HCT116 (cell line): Measurements from ENCODE around the gene RFXANK. TPM values are rescaled to one million over a fixed set of nuclear protein-coding genes. Genes with fewer than 3 reads are reported as not detected.
A peak's percentile ranks its signal among the peaks of the same experiment; 100 is the strongest.

Source experiments
- ATAC-seq: fragments of 200-7000 bp; cut with Tn5 transposase; 2 replicates; pipeline ENCODE4 v1.9.1; 2020; ENCODE audit warnings: mild to moderate bottlenecking, moderate library complexity
- BruUV-seq: library from RNA; stranded (reverse); fragments of 400-500 nt; replicated peaks from 2 replicates; lab custom pipeline; 2021; lab: Mats Ljungman, UMichigan
- CTCF ChIA-PET: fragments of 300-600 bp; sonication (Branson Sonifier 250); formaldehyde crosslinking; loops from one replicate; lab custom pipeline; 2021; ENCODE audit warnings: antibody characterized with exemption; lab: Charles Lee
- POLR2A ChIA-PET: fragments of 300-600, 350-600 bp; sonication (Branson Sonifier 250); formaldehyde crosslinking; loops from one replicate; lab custom pipeline; 2021; ENCODE audit warnings: antibody characterized with exemption; lab: Charles Lee
- RAD21 ChIA-PET, 2 experiments: fragments of 300-600 bp; sonication (Branson Sonifier 250); formaldehyde crosslinking; loops; one replicate each; lab custom pipeline; 2023; ENCODE audit warnings: low total read pairs in 2 of 2; ENCODE audit not compliant: uncharacterized antibody in 2 of 2, unreplicated experiment in 2 of 2, low non-redundant PET in 1 of 2; lab: Charles Lee
- DNase-seq: peaks from one replicate; pipeline ENCODE4 v3.0.0-alpha.2; 2010; ENCODE audit warnings: low read depth, low spot score
- H2AFZ ChIP-seq: fragments of 200-600 bp; shearing (Covaris generic), sonication (generic); 2 replicates; pipeline ENCODE4 v1.6.1; 2017; ENCODE audit warnings: low read depth, mixed run types, mixed read lengths, antibody characterized with exemption, low read length; ENCODE audit not compliant: poor library complexity, severe bottlenecking
- H3K27ac ChIP-seq: 2 replicates; pipeline ENCODE4 v1.5.1; 2012; ENCODE audit warnings: low read depth, low read length
- H3K27me3 ChIP-seq: fragments of 200-600 bp; sonication (generic); 2 replicates; pipeline ENCODE4 v1.6.1; 2016; ENCODE audit warnings: mixed run types, low read length, mixed read lengths; ENCODE audit not compliant: insufficient read depth
- H3K36me3 ChIP-seq, 2 experiments: fragments of 200-500 bp in 1 of 2; fragments of 200-600 bp in 1 of 2; sonication (Bioruptor generic) in 1 of 2; sonication (generic) in 1 of 2; 2 replicates each; pipeline versions ENCODE4 v1.5.1 to v1.6.1; 2014 to 2016; ENCODE audit warnings: low read length in 2 of 2, inconsistent platforms in 1 of 2, mixed read lengths in 1 of 2, mixed run types in 1 of 2; ENCODE audit not compliant: insufficient read depth in 2 of 2, control insufficient read depth in 1 of 2
- H3K4me1 ChIP-seq, 2 experiments: fragments of 200-600 bp in 1 of 2; sonication (generic) in 1 of 2; 2 replicates each; pipeline versions ENCODE4 v1.5.1 to v1.6.1; 2012 to 2017; ENCODE audit warnings: low read length in 2 of 2, inconsistent platforms in 1 of 2, mild to moderate bottlenecking in 1 of 2, mixed read lengths in 1 of 2, mixed run types in 1 of 2, moderate library complexity in 1 of 2; ENCODE audit not compliant: insufficient read depth in 2 of 2, control insufficient read depth in 1 of 2
- H3K4me2 ChIP-seq: fragments of 200-600 bp; sonication (generic); 2 replicates; pipeline ENCODE4 v1.6.1; 2017; ENCODE audit warnings: mixed run types, low read length, mixed read lengths
- H3K4me3 ChIP-seq, 2 experiments: fragments of 200-600 bp in 1 of 2; sonication (generic) in 1 of 2; replicated peaks in 1 of 2; 2 replicates each; pipeline ENCODE4 v1.5.1; 2011 to 2016; ENCODE audit warnings: low read length in 2 of 2, control low read depth in 1 of 2, low read depth in 1 of 2, mild to moderate bottlenecking in 1 of 2, mixed read lengths in 1 of 2, mixed run types in 1 of 2
- H3K79me2 ChIP-seq: fragments of 200-600 bp; sonication (generic); 2 replicates; pipeline ENCODE4 v1.6.1; 2017; ENCODE audit warnings: mild to moderate bottlenecking, mixed run types, low read length, moderate library complexity, mixed read lengths; ENCODE audit not compliant: insufficient read depth
- H3K9ac ChIP-seq: fragments of 200-600 bp; sonication (generic); 2 replicates; pipeline ENCODE4 v1.6.1; 2016; ENCODE audit warnings: low read length, mixed read lengths
- H3K9me2 ChIP-seq: fragments of 200-600 bp; sonication (generic), shearing (Covaris generic); 2 replicates; pipeline ENCODE4 v1.6.1; 2017; ENCODE audit warnings: mixed run types, mild to moderate bottlenecking, moderate library complexity; ENCODE audit not compliant: insufficient read depth
- H3K9me3 ChIP-seq, 2 experiments: fragments of 200-500 bp in 1 of 2; fragments of 200-600 bp in 1 of 2; sonication (Bioruptor generic) in 1 of 2; sonication (generic) in 1 of 2; 2 replicates each; pipeline ENCODE4 v1.6.1; 2014 to 2017; ENCODE audit warnings: low read length in 2 of 2, mixed read lengths in 2 of 2, inconsistent platforms in 1 of 2, low read depth in 1 of 2, mild to moderate bottlenecking in 1 of 2, mixed run types in 1 of 2, moderate library complexity in 1 of 2; ENCODE audit not compliant: control insufficient read depth in 1 of 2, insufficient read depth in 1 of 2
- H4K20me1 ChIP-seq: fragments of 200-600 bp; sonication (generic), shearing (Covaris generic); 2 replicates; pipeline ENCODE4 v1.6.1; 2017; ENCODE audit warnings: mixed run types, mild to moderate bottlenecking, moderate library complexity; ENCODE audit not compliant: insufficient read depth
- CBX3 ChIP-seq: IDR thresholded peaks from 2 replicates; pipeline ENCODE4 v1.6.1; 2012; ENCODE audit warnings: low read depth
- ELF1 ChIP-seq: IDR thresholded peaks from 2 replicates; pipeline ENCODE4 v1.6.1; 2012; ENCODE audit warnings: low read depth, borderline replicate concordance
- EZH2 ChIP-seq: fragments of 200-600 bp; sonication (generic); IDR thresholded peaks from 2 replicates; pipeline ENCODE4 v1.6.1; 2017; ENCODE audit warnings: antibody characterized with exemption, mixed run types
- RAD21 ChIP-seq: IDR thresholded peaks from 2 replicates; pipeline ENCODE4 v1.6.1; 2012; ENCODE audit warnings: low read depth, mild to moderate bottlenecking
- SIN3A ChIP-seq: IDR thresholded peaks from 2 replicates; pipeline ENCODE4 v1.6.1; 2012; ENCODE audit warnings: low read depth
- SRF ChIP-seq: IDR thresholded peaks from 2 replicates; pipeline ENCODE4 v1.6.1; 2012; ENCODE audit warnings: low read depth
- TCF7L2 ChIP-seq: IDR thresholded peaks from 2 replicates; pipeline ENCODE4 v1.7.0; 2011; ENCODE audit warnings: borderline replicate concordance, inconsistent platforms; ENCODE audit not compliant: insufficient read depth, insufficient read length; ENCODE audit errors: extremely low read depth
- ZNF274 ChIP-seq: fragments of 200-500 bp; sonication (Bioruptor generic); IDR thresholded peaks from 2 replicates; pipeline ENCODE4 v1.6.1; 2014; ENCODE audit warnings: mild to moderate bottlenecking, low read depth, low read length, inconsistent platforms
- intact Hi-C: fragments of 100-400 bp; cut with micrococcal nuclease; formaldehyde crosslinking; loops from 2 replicates; pipeline ENCODE4 v1.10.0; 2022
- total RNA-seq: library from RNA; stranded (reverse); gene quantifications from one replicate; pipeline ENCODE4 v1.2.1, GENCODE V29; 2021; ENCODE audit not compliant: unreplicated experiment
- TF ChIP-seq, protein P1 (sequence below), 3 experiments: fragments of 200-600 bp in 1 of 3; sonication (generic) in 1 of 3; IDR thresholded peaks in 2 of 3; conservative IDR thresholded peaks in 1 of 3; 2 replicates each; pipeline ENCODE4 v1.5.1; 2012 to 2017; ENCODE audit warnings: low read depth in 2 of 3, low read length in 2 of 3, antibody characterized with exemption in 1 of 3, borderline replicate concordance in 1 of 3, control low read depth in 1 of 3, mild to moderate bottlenecking in 1 of 3, mixed read lengths in 1 of 3, mixed run types in 1 of 3, moderate library complexity in 1 of 3; ENCODE audit not compliant: insufficient read depth in 1 of 3

RFXANK gene
- total RNA-seq, 1 experiment from 2014 or later, result 78.9 TPM

DNA sequence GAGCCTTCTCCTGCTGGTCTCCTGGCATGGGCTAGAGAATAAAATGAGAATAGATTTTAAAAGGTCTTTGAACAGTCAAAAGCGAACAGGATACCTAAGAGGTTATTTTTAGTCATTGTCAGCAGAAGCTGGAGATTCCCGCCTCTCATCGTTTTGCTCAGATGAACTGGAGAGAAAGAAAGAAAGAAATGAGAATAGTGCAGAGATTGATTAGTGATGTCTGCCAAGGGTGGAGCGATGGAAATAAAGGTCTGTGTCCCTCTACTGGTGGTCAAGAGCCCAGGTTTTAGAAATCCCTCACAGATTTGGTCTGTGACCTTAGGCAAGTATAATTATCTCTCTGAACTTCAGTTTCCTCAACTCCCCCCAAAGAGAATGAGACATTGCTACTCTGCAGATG, 25.0 kb downstream of the RFXANK start:
- peak; percentile 75 for DNase-seq
- Histone ChIP-seq H3K4me3 (no peak overlapping the region), H3K4me1 (peaks cover 5 to 8% of the 10 kb centered on the region in 2 experiments; a peak in 2 of 4 replicates), H3K9ac (no peak overlapping the region), H3K79me2 (no peaks in the 10 kb centered on the region), H3K9me2 (no peaks in the 10 kb centered on the region), H3K27ac (no peak overlapping the region), H3K36me3 (no peaks in the 10 kb centered on the region), H4K20me1 (no peaks in the 10 kb centered on the region), H3K4me2 (peak overlapping the region; percentile 12; the same call in 1 of the 2 replicates)
- intact Hi-C loops, result no loop called here
- CTCF ChIA-PET, result no interaction called here
- RAD21 ChIA-PET, result no interaction called here
- ATAC-seq, result peak; percentile 76
- POLR2A ChIA-PET, result no interaction called here
- TF ChIP-seq SIN3A, result no peak
- no peak for TF ChIP-seq ELF1
- TF ChIP-seq, protein P1, sequence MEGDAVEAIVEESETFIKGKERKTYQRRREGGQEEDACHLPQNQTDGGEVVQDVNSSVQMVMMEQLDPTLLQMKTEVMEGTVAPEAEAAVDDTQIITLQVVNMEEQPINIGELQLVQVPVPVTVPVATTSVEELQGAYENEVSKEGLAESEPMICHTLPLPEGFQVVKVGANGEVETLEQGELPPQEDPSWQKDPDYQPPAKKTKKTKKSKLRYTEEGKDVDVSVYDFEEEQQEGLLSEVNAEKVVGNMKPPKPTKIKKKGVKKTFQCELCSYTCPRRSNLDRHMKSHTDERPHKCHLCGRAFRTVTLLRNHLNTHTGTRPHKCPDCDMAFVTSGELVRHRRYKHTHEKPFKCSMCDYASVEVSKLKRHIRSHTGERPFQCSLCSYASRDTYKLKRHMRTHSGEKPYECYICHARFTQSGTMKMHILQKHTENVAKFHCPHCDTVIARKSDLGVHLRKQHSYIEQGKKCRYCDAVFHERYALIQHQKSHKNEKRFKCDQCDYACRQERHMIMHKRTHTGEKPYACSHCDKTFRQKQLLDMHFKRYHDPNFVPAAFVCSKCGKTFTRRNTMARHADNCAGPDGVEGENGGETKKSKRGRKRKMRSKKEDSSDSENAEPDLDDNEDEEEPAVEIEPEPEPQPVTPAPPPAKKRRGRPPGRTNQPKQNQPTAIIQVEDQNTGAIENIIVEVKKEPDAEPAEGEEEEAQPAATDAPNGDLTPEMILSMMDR (IDR thresholded peaks at IDR 0.05 in 2 of 3, conservative IDR thresholded peaks at IDR 0.05 in 1 of 3; ENCODE audit: borderline replicate concordance in 1 of 3, insufficient read depth in 1 of 3, low read depth in 2 of 3, low read length in 2 of 3), result peak in 2 of 3 experiments; percentile 55 to 56; a peak in 4 of 6 replicates
- peak; percentile 71 for TF ChIP-seq SRF
- no peak for TF ChIP-seq EZH2
- TF ChIP-seq CBX3, result peak; percentile 62; the same call in 1 of the 2 replicates
- no peak for TF ChIP-seq TCF7L2
- TF ChIP-seq ZNF274, result no peak
- peak; percentile 27; the same call in 1 of the 2 replicates for TF ChIP-seq RAD21
- TF ChIP-seq, all 23 proteins: peak for 4
- H3K27me3 ChIP-seq, result no peaks in the 10 kb centered on the region
- no peaks in the 10 kb centered on the region for H3K9me3 ChIP-seq
- H2AFZ ChIP-seq, result no peak overlapping the region
- BruUV-seq, result no TSS peak
